Testis (tissue), 3 donors: ENCODE data around the gene HSF4. TPM values are rescaled to one million over a fixed set of nuclear protein-coding genes. Genes with fewer than 3 reads are reported as not detected.

Experiments
- DNase-seq: peaks from one replicate; pipeline ENCODE4 v3.0.0-alpha.2; 2019
- H3K27ac ChIP-seq, 2 donors: fragments of 200-600 bp; sonication (generic); one replicate each; pipeline ENCODE4 v1.5.1; 2019
- H3K27me3 ChIP-seq: fragments of 200-600 bp; sonication (generic); one replicate; pipeline ENCODE4 v1.5.1; 2019
- H3K36me3 ChIP-seq: fragments of 200-600 bp; sonication (generic); one replicate; pipeline ENCODE4 v1.5.1; 2017; ENCODE audit warnings: low read depth; ENCODE audit errors: missing control alignments
- H3K4me1 ChIP-seq: fragments of 200-600 bp; sonication (generic); one replicate; pipeline ENCODE4 v1.5.1; 2019
- H3K4me3 ChIP-seq, 2 donors: fragments of 200-600 bp; sonication (generic); one replicate each; pipeline ENCODE4 v1.5.1; 2017 to 2019
- H3K9me3 ChIP-seq: fragments of 200-600 bp; sonication (generic); one replicate; pipeline ENCODE4 v1.5.1; 2017
- POLR2A ChIP-seq: fragments of 450-650 bp; IDR thresholded peaks from one replicate; pipeline ENCODE4 v1.6.1; 2017; ENCODE audit warnings: antibody characterized with exemption, mild to moderate bottlenecking, moderate library complexity
- WGBS, 2 donors: methylation state at CpG; one replicate each; pipeline ENCODE4 v1.1.5; 2018; 5-methylcytosine and 5-hydroxymethylcytosine counted together
- intact Hi-C: fragments of 100-400 bp; cut with DNase I; formaldehyde crosslinking; loops from one replicate; pipeline ENCODE4 v1.15.1; 2023; ENCODE audit warnings: low total_unique reads
- polyA plus RNA-seq: library from polyadenylated mRNA; stranded (reverse); fragments of 350-450 nt; fragmentation: Illumina TruSeq; extraction: RNeasy Lipid Tissue Mini Kit (QIAGEN cat#74804); gene quantifications from one replicate; pipeline ENCODE4 v1.2.3, GENCODE V29; 2014; ENCODE audit warnings: low read depth, low replicate concordance; ENCODE audit not compliant: insufficient read depth
- total RNA-seq, 2 donors: library from RNA; depleted of rRNA; stranded (reverse); fragments of >200 nt; gene quantifications; one replicate each; pipeline ENCODE4 v1.2.3, GENCODE V29; 2016
- TF ChIP-seq, protein P1 (sequence below), 3 experiments: fragments of 450-650 bp in 2 of 3; fragments of 200-600 bp in 1 of 3; sonication (generic) in 1 of 3; IDR thresholded peaks; one replicate each; pipeline ENCODE4 v1.5.1; 2016 to 2019; ENCODE audit warnings: antibody characterized with exemption in 3 of 3, mild to moderate bottlenecking in 2 of 3, moderate library complexity in 1 of 3

HSF4 gene
- total and polyA plus RNA-seq, 3 donors from 2014 or later: 20.2 to 78.3 (median 63.4) TPM

DNA sequence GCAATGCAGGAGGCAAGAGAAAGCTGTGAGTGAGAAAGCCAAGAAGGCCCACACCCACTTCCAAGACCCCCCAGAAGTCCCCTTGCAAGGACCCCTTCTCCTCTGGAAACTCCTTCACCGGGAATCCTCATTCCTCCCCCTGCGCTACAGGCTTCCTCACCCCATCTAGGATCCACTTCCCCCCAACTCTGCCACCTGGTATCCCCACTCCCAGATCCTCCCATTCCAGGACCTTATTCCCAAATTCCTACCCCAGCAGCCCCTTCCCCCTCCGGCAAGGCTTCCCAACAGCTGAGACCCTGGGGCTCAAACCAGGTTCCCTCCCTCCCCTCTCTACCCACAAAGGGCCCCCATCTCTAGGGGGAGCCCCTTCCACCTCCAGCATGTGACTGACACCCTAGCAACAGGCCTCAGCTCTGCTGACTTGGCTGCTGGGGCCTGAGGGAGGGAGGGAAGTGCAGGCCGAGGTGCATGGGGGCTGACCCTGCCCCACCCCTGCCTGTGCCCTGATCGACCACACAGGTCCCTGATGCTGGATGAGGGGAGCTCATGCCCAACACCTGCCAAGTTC is 2.1 kb downstream of the HSF4 start:
- Histone ChIP-seq H3K36me3 (no peaks in the 10 kb centered on the region), H3K27ac (no peak overlapping the region), H3K9me3 (no peaks in the 10 kb centered on the region), H3K4me1 (peaks cover 31% of the 10 kb centered on the region), H3K4me3 (no peak overlapping the region), H3K27me3 (no peaks in the 10 kb centered on the region)
- no peak for DNase-seq
- TF ChIP-seq, protein P1, sequence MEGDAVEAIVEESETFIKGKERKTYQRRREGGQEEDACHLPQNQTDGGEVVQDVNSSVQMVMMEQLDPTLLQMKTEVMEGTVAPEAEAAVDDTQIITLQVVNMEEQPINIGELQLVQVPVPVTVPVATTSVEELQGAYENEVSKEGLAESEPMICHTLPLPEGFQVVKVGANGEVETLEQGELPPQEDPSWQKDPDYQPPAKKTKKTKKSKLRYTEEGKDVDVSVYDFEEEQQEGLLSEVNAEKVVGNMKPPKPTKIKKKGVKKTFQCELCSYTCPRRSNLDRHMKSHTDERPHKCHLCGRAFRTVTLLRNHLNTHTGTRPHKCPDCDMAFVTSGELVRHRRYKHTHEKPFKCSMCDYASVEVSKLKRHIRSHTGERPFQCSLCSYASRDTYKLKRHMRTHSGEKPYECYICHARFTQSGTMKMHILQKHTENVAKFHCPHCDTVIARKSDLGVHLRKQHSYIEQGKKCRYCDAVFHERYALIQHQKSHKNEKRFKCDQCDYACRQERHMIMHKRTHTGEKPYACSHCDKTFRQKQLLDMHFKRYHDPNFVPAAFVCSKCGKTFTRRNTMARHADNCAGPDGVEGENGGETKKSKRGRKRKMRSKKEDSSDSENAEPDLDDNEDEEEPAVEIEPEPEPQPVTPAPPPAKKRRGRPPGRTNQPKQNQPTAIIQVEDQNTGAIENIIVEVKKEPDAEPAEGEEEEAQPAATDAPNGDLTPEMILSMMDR (IDR thresholded peaks at IDR 0.05): no peak
- no peak for TF ChIP-seq POLR2A
- intact Hi-C loops: no loop called here
- WGBS, 2 donors: 81 to 84% methylated on average over 4 to 5 of the region's 5 CpGs

DNA sequence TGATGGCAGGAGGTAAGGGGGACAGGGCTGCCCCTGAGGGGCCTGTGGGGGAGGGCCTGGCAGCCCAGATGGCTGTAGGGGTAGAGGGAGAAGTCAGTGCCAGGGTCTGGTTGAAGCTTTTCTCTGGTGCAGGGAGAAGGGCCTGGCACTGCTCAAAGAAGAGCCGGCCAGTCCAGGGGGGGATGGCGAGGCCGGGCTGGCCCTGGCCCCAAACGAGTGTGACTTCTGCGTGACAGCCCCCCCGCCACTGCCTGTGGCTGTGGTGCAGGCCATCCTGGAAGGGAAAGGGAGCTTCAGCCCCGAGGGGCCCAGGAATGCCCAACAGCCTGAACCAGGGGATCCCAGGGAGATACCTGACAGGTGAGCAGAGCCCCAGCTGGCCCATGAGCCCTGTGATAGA is 3.0 kb downstream of the HSF4 start:
- Histone ChIP-seq H3K36me3 (no peaks in the 10 kb centered on the region), H3K27ac (no peak overlapping the region), H3K9me3 (no peaks in the 10 kb centered on the region), H3K27me3 (no peaks in the 10 kb centered on the region), H3K4me1 (peaks cover 31% of the 10 kb centered on the region), H3K4me3 (no peak overlapping the region)
- TF ChIP-seq, protein P1 (IDR thresholded peaks at IDR 0.05): no peak
- TF ChIP-seq POLR2A: no peak
- WGBS, 2 donors: 89 to 100% methylated on average over 3 to 6 of the region's 7 CpGs
- intact Hi-C loops: no loop called here
- no peak for DNase-seq

DNA sequence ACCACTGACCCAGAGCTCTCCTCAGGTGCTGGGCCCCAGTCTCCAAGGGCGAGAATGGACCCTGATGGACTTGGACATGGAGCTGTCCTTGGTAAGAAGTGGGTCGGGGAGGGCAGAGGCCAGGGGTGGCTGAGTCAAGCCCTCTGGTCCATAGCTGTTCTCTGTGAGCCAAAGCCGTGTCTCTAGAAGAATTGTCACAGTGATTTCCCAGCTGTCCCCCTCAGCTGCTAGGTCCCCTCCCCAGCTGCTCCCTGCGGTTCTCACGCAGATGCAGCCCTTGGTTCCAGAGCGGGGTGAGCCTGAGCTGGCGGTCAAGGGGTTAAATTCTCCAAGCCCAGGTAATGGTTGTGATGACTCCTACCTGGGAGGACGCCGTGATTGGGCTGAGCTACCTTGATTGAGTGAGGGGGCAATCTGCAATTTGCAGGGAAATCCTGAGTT is 4.5 kb downstream of the HSF4 start:
- 40 to 67% methylated on average over 2 to 8 of the region's 9 CpGs for WGBS, 2 donors
- peak overlapping the region in 1 of 2 donors; percentile 90 for H3K27ac ChIP-seq
- no peak for DNase-seq
- no peak for TF ChIP-seq POLR2A
- TF ChIP-seq, protein P1 (IDR thresholded peaks at IDR 0.05): no peak
- H3K9me3 ChIP-seq: no peaks in the 10 kb centered on the region
- peaks cover 39% of the 10 kb centered on the region for H3K4me1 ChIP-seq
- H3K36me3 ChIP-seq: no peaks in the 10 kb centered on the region
- intact Hi-C loops: no loop called here
- no peaks in the 10 kb centered on the region for H3K27me3 ChIP-seq
- no peak overlapping the region for H3K4me3 ChIP-seq

DNA sequence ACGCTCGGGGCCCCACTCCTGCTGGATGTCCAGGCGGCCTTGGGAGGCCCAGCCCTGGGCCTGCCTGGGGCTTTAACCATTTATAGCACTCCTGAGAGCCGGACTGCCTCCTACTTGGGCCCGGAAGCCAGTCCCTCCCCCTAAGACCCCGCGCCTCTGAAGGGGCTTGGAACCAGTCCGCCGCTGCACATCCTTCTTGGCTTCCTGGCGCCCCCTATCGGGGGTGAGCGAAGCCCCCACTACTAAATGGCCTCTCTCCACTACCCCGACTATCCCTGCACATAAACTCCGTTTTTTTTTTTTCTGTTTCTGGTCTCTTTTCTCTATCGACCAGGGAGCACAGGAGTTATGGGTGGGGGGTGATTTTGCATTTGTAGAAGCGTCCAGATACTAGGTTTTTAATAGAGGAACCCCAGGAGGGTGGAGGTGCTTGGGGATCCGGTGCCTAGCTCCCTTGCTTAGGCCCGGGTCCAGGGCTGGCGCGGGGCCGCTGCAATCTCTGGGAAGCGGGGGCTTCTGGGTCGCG is 5.2 kb downstream of the HSF4 start:
- Histone ChIP-seq H3K36me3 (no peaks in the 10 kb centered on the region), H3K9me3 (no peaks in the 10 kb centered on the region), H3K4me3 (peak overlapping the region; percentile 32 to 52), H3K27me3 (no peaks in the 10 kb centered on the region), H3K4me1 (peaks cover 44% of the 10 kb centered on the region), H3K27ac (peak overlapping the region; percentile 88 to 90)
- 4% methylated on average over 21 to 24 of the region's 24 CpGs for WGBS, 2 donors
- intact Hi-C loops: no loop called here
- peak; percentile 60 for DNase-seq
- no peak for TF ChIP-seq POLR2A
- TF ChIP-seq, protein P1 (IDR thresholded peaks at IDR 0.05): peak in 2 of 3 experiments; percentile 39 to 57
